Breast epithelium (tissue), 3 donors: ENCODE data around the gene HMGXB3.

Experiments
- CTCF ChIP-seq, 3 donors: fragments of 450-650 bp; IDR thresholded peaks; one replicate each; pipeline ENCODE4 v1.5.1; 2016 to 2017; ENCODE audit warnings: antibody characterized with exemption in 3 of 3, mild to moderate bottlenecking in 3 of 3, moderate library complexity in 3 of 3
- POLR2A ChIP-seq: fragments of 450-650 bp; IDR thresholded peaks from one replicate; pipeline ENCODE4 v1.6.1; 2016; ENCODE audit warnings: antibody characterized with exemption, mild to moderate bottlenecking, moderate library complexity
- POLR2AphosphoS5 ChIP-seq, 3 donors: sonication (generic); formaldehyde crosslinking; IDR thresholded peaks; one replicate each; pipeline ENCODE4 v1.6.1; 2017; ENCODE audit warnings: antibody characterized with exemption in 3 of 3

DNA sequence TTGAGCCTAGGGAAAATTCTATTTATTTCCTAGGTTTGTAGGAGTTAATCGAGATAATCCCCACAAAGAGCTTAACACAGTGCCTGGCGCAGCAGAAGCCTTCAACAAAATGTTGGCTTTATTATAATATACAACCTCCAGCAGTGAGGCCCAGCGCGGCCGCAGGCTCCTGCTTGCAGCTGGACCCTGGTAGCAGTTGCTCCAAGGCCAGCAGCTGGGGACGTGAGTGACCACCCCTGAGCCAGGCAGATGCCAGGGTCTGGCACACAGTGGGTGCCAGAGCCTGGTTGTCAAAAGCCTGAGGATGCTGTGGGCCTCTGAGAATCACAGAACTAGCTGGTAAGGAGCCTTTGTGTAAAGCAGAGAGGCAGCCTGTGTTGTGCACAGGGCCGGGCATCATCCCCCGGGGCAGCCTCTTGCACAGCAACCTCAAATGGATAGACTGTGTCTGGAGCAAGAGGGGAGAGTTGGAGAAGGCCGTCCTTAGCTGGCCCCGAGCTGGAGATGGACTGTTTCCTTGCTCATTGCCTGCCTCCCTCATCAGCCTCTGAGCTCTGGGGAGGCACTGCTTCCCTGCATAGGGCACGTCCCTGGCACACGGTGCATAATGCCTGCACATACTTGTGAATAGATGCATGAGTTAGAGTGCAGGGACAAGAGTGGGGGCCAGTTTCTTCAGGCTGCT, 68.6 kb downstream of the HMGXB3 start:
- TF ChIP-seq POLR2AphosphoS5 (IDR thresholded peaks at IDR 0.05) (no peak), CTCF (IDR thresholded peaks at IDR 0.05) (no peak), POLR2A (no peak)
